ENCODE data around the gene SERP1. TPM values are rescaled to one million over a fixed set of nuclear protein-coding genes. Genes with fewer than 3 reads are reported as not detected.

Gene SERP1
- total and polyA plus RNA-seq, 2 donors (not counting 3 experiments of a cell fraction or from before 2014, with no cell fraction given): 81.7 to 103 TPM

- dilution Hi-C loops (cut with MboI; ENCODE audit: extremely low pct_ligation_motif_present, low sequenced_read_pairs) (no loop called here), intact Hi-C loops (cut with micrococcal nuclease) (no loop called here)
- Histone ChIP-seq H4K20me1 (replicated peaks; ENCODE audit: control insufficient read depth, extremely low read depth, insufficient read depth, low read length) (no peaks in the 10 kb centered on the region), H3K36me3 (ENCODE audit: control insufficient read depth in 2 of 2, extremely low read depth in 1 of 2, insufficient read depth in 2 of 2, low read length in 2 of 2) (no peaks in the 10 kb centered on the region), H3K4me2 (ENCODE audit: insufficient read depth, low read length) (peak overlapping the region; percentile 7), H3K79me2 (ENCODE audit: control insufficient read depth, insufficient read depth, low read length) (no peaks in the 10 kb centered on the region), H3K27ac (ENCODE audit: insufficient read depth, low read depth, low read length) (peak overlapping the region; percentile 65), H3K4me3 (replicated peaks in 1 of 3; ENCODE audit: insufficient read depth in 1 of 3, low read depth in 1 of 3, low read length in 3 of 3) (no peak overlapping the region), H3K9me3 (replicated peaks; ENCODE audit: control insufficient read depth, insufficient read depth, low read length) (no peaks in the 10 kb centered on the region), H3K9ac (replicated peaks; ENCODE audit: extremely low read depth, insufficient read depth, low read length) (no peak overlapping the region), H2AFZ (ENCODE audit: low read depth, low read length) (no peak overlapping the region), H3K9me1 (replicated peaks; ENCODE audit: control insufficient read depth, extremely low read depth, insufficient read depth, low read length) (no peaks in the 10 kb centered on the region), H3K4me1 (ENCODE audit: control insufficient read depth, extremely low read depth, insufficient read depth, low read length) (peaks cover 20% of the 10 kb centered on the region), H3K27me3 (ENCODE audit: control insufficient read depth in 2 of 2, insufficient read depth in 2 of 2, low read length in 2 of 2) (no peaks in the 10 kb centered on the region)
- CTCF ChIA-PET: interaction anchor here (0.6 to 2.6 kb wide), 10 partner anchors 8 to 321 kb away, joined by 3 to 19 read pairs (median 4); partner anchors contain the start of genes EIF2A and SERP1
- BruUV-seq (replicated peaks): no TSS peak
- DNase-seq (ENCODE audit: low read depth, low spot score) (peak; percentile 67), FAIRE-seq (peak; percentile 97)
- POLR2A ChIA-PET: no interaction called here
- TF ChIP-seq GATA2 (IDR thresholded peaks at IDR 0.05; ENCODE audit: insufficient read depth, insufficient read length, low read depth, low read length) (peak; percentile 36), FOS (IDR thresholded peaks at IDR 0.05; ENCODE audit: borderline replicate concordance, insufficient read depth, low read length) (peak; percentile 36), EZH2 (IDR thresholded peaks at IDR 0.05; ENCODE audit: borderline replicate concordance, low read depth, low read length, severe bottlenecking) (no peak), POLR2AphosphoS5 (IDR thresholded peaks at IDR 0.05; ENCODE audit: insufficient read depth, low read depth, low read length) (peak; percentile 59), POLR2A (IDR thresholded peaks at IDR 0.05; ENCODE audit: low read depth, low read length) (no peak), MYC (IDR thresholded peaks at IDR 0.05; ENCODE audit: low read depth, low read length) (no peak), MAX (IDR thresholded peaks at IDR 0.05; ENCODE audit: insufficient read depth, insufficient read length) (no peak), JUN (IDR thresholded peaks at IDR 0.05; ENCODE audit: borderline replicate concordance, insufficient read depth, insufficient read length, low read depth) (no peak)
- TF ChIP-seq, protein P1, sequence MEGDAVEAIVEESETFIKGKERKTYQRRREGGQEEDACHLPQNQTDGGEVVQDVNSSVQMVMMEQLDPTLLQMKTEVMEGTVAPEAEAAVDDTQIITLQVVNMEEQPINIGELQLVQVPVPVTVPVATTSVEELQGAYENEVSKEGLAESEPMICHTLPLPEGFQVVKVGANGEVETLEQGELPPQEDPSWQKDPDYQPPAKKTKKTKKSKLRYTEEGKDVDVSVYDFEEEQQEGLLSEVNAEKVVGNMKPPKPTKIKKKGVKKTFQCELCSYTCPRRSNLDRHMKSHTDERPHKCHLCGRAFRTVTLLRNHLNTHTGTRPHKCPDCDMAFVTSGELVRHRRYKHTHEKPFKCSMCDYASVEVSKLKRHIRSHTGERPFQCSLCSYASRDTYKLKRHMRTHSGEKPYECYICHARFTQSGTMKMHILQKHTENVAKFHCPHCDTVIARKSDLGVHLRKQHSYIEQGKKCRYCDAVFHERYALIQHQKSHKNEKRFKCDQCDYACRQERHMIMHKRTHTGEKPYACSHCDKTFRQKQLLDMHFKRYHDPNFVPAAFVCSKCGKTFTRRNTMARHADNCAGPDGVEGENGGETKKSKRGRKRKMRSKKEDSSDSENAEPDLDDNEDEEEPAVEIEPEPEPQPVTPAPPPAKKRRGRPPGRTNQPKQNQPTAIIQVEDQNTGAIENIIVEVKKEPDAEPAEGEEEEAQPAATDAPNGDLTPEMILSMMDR (IDR thresholded peaks at IDR 0.05; ENCODE audit: extremely low read depth in 1 of 2, insufficient read depth in 1 of 2, low read depth in 1 of 2, low read length in 2 of 2): no peak
Measured at GRCh38 chr3:150504483-150504882, 41.8 kb downstream of the SERP1 start.
